Left lung (tissue), 10 donors: ENCODE data around the gene GALNT17. TPM values are rescaled to one million over a fixed set of nuclear protein-coding genes. Genes with fewer than 3 reads are reported as not detected.

Experiments used
- ATAC-seq: fragments of 200-7000 bp; cut with Tn5 transposase; one replicate; pipeline ENCODE4 v1.9.1; 2020; ENCODE audit warnings: moderate library complexity
- DNase-seq, 4 donors: peaks; one replicate each; pipeline ENCODE4 v3.0.0-alpha.2; 2013 to 2020
- H3K27ac ChIP-seq, 2 donors: fragments of 200-600 bp; sonication (generic) in 1 of 2; one replicate each; pipeline versions ENCODE4 v1.5.0 to v1.8.0; 2020 to 2021
- H3K27me3 ChIP-seq, 2 donors: fragments of 200-600 bp; sonication (generic) in 1 of 2; one replicate each; pipeline versions ENCODE4 v1.5.0 to v1.8.0; 2020 to 2021
- H3K36me3 ChIP-seq, 2 donors: fragments of 200-600 bp; sonication (generic) in 1 of 2; one replicate each; pipeline versions ENCODE4 v1.5.0 to v1.8.0; 2020 to 2021
- H3K4me1 ChIP-seq, 2 donors: fragments of 200-600 bp; one replicate each; pipeline ENCODE4 v1.8.0; 2021
- H3K4me3 ChIP-seq, 2 donors: fragments of 200-600 bp; sonication (generic) in 1 of 2; one replicate each; pipeline versions ENCODE4 v1.5.0 to v1.8.0; 2020 to 2021; ENCODE audit warnings: mild to moderate bottlenecking in 1 of 2
- H3K9me3 ChIP-seq, 2 donors: fragments of 200-600 bp; sonication (generic) in 1 of 2; one replicate each; pipeline versions ENCODE4 v1.5.0 to v1.8.0; 2020 to 2021
- CTCF ChIP-seq, 2 donors: fragments of 200-600 bp; sonication (generic) in 1 of 2; IDR thresholded peaks; one replicate each; pipeline versions ENCODE4 v1.5.0 to v1.8.0; 2021; ENCODE audit warnings: antibody characterized with exemption in 2 of 2
- intact Hi-C, 2 donors: fragments of 100-400 bp; cut with DNase I; formaldehyde crosslinking; loops; one replicate each; pipeline versions ENCODE4 v1.11.2 to v1.14.2; 2022
- polyA plus RNA-seq, 6 donors: library from polyadenylated mRNA; unstranded; fragments of 120-200 nt; gene quantifications; one replicate each; pipeline ENCODE4 v1.2.1, GENCODE V29; 2013; ENCODE audit not compliant: insufficient read length in 6 of 6
- total RNA-seq, 2 donors: library from RNA; stranded (reverse); fragmentation: NEBNext Ultra II Directional; extraction: Animal tissue kit (Norgen Biotek cat#: 25700); gene quantifications; one replicate each; pipeline ENCODE4 v1.2.1, GENCODE V29; 2021
- donor health status: DM: no; HTN: yes; CAD: no.
- donor health status: DM: no; HTN: no; CAD: no.

GALNT17 gene
- total and polyA plus RNA-seq, 8 donors: 2.4 to 19.1 (median 9.7) TPM

- Histone ChIP-seq H3K27ac (no peak overlapping the region), H3K9me3 (peaks cover 0 to 9% of the 10 kb centered on the region in 2 donors), H3K4me3 (no peak overlapping the region), H3K27me3 (no peaks in the 10 kb centered on the region), H3K4me1 (no peaks in the 10 kb centered on the region), H3K36me3 (no peaks in the 10 kb centered on the region)
- DNase-seq (no peak), ATAC-seq (no peak)
- no peak for TF ChIP-seq CTCF (IDR thresholded peaks at IDR 0.05)
- intact Hi-C loops: no loop called here
These were observed 379.4 kb downstream of the GALNT17 start for GRCh38 chr7:71511361-71511807.

- ATAC-seq: no peak
- no peak overlapping the region for H3K4me3 ChIP-seq
- no peaks in the 10 kb centered on the region for H3K36me3 ChIP-seq
- no peak overlapping the region for H3K27ac ChIP-seq
- no peak for TF ChIP-seq CTCF (IDR thresholded peaks at IDR 0.05)
- H3K27me3 ChIP-seq: no peaks in the 10 kb centered on the region
- H3K9me3 ChIP-seq: peaks cover 0 to 56% of the 10 kb centered on the region in 2 donors
- intact Hi-C loops: no loop called here
- no peaks in the 10 kb centered on the region for H3K4me1 ChIP-seq
- no peak for DNase-seq
These were observed 386.2 kb downstream of the GALNT17 start for GRCh38 chr7:71517940-71518699.

- no peaks in the 10 kb centered on the region for H3K4me1 ChIP-seq
- no peak overlapping the region for H3K4me3 ChIP-seq
- no peak overlapping the region for H3K27ac ChIP-seq
- H3K9me3 ChIP-seq: peaks cover 0 to 59% of the 10 kb centered on the region in 2 donors
- no peaks in the 10 kb centered on the region for H3K27me3 ChIP-seq
- TF ChIP-seq CTCF (IDR thresholded peaks at IDR 0.05): no peak
- H3K36me3 ChIP-seq: no peaks in the 10 kb centered on the region
- intact Hi-C loops: no loop called here
- DNase-seq (no peak), ATAC-seq (no peak)
These were observed 386.9 kb downstream of the GALNT17 start for GRCh38 chr7:71518880-71519279.

GRCh38 chr7:71521506-71521905 lies 389.6 kb downstream of the GALNT17 start:
- Histone ChIP-seq H3K27ac (no peak overlapping the region), H3K36me3 (no peaks in the 10 kb centered on the region), H3K9me3 (peaks cover 0 to 48% of the 10 kb centered on the region in 2 donors), H3K27me3 (no peaks in the 10 kb centered on the region), H3K4me3 (no peak overlapping the region), H3K4me1 (no peaks in the 10 kb centered on the region)
- TF ChIP-seq CTCF (IDR thresholded peaks at IDR 0.05): no peak
- ATAC-seq: peak; percentile 53
- peak in 1 of 4 donors; percentile 30 for DNase-seq
- intact Hi-C loops: no loop called here

GRCh38 chr7:71526106-71526505 lies 394.2 kb downstream of the GALNT17 start:
- intact Hi-C loops: no loop called here
- DNase-seq (no peak), ATAC-seq (no peak)

More at GRCh38 chr7:71526106-71526505, 394.2 kb downstream of the GALNT17 start:
- no peaks in the 10 kb centered on the region for H3K27me3 ChIP-seq
- no peaks in the 10 kb centered on the region for H3K4me1 ChIP-seq
- H3K27ac ChIP-seq: no peak overlapping the region
- H3K36me3 ChIP-seq: no peaks in the 10 kb centered on the region
- no peak overlapping the region for H3K4me3 ChIP-seq
- TF ChIP-seq CTCF (IDR thresholded peaks at IDR 0.05): no peak
- H3K9me3 ChIP-seq: peaks cover 0 to 20% of the 10 kb centered on the region in 2 donors
